LNCaP clone FGC (cell line): Measurements from ENCODE around the gene BPIFB4.

ENCODE experiments used
- DNase-seq: peaks from one replicate; pipeline ENCODE4 v3.0.0-alpha.2; 2011; ENCODE audit warnings: low read depth
- H3K4me3 ChIP-seq: 2 replicates; pipeline ENCODE4 v1.5.1; 2011; ENCODE audit warnings: mild to moderate bottlenecking, low read depth, low read length, control low read depth
- TF ChIP-seq, protein P1 (sequence below): IDR thresholded peaks from 2 replicates; pipeline ENCODE4 v1.5.1; 2012; ENCODE audit warnings: mild to moderate bottlenecking; ENCODE audit not compliant: control insufficient read depth, insufficient read depth; ENCODE audit errors: extremely low read depth

BPIFB4 gene

DNA sequence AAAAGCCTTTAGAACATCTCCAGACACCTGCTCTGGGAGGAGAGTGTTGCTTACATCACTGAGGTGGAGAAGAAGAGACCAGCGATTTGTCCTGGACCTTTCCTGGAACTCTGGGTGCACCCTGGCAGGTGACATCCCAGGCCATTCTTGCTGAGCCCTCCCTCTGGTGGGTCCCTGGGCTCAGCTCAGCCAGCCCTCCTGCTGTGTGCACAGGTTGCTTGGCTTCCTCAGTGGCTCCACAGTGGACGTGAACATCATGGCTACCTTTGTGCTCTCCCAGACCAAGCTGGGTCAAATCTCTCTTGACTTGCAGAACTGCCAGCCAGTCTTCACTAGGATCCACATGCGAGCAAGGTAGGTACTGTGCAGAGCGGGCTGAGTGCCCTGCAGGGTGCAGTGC, 68.6 kb downstream of the BPIFB4 start:
- DNase-seq: no peak
- TF ChIP-seq, protein P1, sequence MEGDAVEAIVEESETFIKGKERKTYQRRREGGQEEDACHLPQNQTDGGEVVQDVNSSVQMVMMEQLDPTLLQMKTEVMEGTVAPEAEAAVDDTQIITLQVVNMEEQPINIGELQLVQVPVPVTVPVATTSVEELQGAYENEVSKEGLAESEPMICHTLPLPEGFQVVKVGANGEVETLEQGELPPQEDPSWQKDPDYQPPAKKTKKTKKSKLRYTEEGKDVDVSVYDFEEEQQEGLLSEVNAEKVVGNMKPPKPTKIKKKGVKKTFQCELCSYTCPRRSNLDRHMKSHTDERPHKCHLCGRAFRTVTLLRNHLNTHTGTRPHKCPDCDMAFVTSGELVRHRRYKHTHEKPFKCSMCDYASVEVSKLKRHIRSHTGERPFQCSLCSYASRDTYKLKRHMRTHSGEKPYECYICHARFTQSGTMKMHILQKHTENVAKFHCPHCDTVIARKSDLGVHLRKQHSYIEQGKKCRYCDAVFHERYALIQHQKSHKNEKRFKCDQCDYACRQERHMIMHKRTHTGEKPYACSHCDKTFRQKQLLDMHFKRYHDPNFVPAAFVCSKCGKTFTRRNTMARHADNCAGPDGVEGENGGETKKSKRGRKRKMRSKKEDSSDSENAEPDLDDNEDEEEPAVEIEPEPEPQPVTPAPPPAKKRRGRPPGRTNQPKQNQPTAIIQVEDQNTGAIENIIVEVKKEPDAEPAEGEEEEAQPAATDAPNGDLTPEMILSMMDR: no peak
- H3K4me3 ChIP-seq: no peak overlapping the region

DNA sequence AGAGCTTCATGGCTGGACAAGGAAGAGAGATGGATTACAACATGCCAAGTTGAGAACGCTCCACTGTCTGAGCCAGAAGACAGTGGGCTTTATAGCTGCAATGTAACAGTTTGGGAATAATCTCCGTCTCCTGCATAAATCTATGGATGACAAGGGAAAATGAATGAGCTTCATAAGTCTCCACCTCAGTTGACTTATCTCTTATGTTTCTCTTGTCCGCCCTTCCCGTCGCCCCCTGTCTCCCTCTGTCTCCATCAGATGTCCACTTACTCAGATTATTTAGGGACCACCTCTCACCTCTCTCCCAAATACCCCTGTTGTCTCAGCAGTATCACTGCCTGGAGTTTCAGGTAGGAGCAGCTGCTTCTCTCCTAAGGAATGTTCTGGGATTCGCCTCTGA, 74.8 kb downstream of the BPIFB4 start:
- no peak overlapping the region for H3K4me3 ChIP-seq
- TF ChIP-seq, protein P1: no peak
- no peak for DNase-seq

DNA sequence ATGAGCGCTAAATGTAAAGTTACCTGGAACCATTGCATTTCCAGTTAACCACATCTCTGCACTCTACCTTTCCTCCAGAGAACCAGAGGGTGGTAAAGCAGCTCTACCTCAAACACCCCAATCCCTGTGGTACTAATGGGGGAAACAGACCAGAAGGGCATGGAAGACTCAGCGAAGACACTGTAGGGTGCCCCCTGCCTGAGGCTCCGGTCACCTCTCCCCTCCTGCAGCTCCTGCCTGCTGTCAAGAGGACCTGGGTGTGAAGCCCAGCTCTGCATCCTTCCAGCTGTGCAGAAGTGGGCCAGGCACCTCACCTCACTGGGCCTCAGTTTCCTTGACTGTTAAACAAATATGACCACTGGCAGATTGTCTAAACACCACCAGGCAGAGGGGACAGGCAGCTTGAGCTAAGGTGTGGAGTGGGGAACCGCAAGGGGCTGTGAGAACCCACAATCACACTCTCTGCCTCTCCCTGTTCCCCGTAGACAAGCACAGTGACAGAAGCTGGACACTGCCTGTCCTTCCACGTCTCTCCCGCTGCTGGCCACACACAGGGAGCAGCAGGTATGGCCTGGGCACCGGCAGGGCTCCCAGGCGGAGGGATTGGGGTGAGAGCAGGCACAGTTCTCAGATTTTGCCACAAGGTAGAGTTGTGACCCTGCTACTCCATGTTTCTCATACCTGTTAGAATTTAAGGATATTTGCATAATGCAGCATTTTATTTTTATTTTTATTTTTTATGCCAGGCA, 79.4 kb downstream of the BPIFB4 start:
- TF ChIP-seq, protein P1: no peak
- DNase-seq: no peak
- no peak overlapping the region for H3K4me3 ChIP-seq

DNA sequence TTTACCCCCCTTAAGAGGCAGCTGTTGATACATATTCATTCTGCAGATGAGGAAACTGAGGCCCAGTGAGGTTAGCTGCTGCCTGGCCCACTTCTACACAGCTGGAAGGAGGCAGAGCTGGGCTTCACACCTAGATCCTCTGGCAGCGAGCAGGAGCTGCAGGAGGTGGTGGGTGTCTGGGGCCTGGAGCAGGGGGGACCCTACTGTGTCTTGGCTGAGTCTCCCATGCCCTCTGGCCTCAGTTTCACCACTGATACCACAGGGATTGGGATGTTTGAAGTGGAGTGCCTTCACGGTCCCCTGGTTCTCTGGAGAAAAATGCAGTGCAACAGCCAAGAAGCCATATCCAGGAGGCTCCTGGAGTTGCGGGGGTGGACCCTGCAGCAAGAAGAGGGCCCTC, 80.3 kb downstream of the BPIFB4 start:
- no peak for DNase-seq
- TF ChIP-seq, protein P1: no peak
- H3K4me3 ChIP-seq: no peak overlapping the region

DNA sequence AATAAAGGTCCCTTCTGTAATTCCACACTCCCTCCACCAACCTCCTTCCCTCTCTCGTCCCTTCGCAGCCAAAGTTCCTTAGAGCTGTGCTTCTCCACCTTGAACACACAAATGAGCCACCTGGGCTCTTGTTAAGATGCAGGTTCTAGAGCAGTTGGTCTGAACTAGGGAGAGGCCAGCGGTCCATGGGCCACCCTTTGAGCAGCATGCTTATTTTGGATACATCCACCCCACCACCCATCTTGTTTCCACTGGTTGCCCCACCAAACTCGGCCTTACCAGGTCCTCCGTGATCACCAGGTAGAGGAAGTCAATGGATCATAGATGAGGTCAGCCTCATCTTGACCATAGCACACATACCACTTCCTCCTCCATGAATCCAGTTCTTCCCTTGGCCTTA, 81.2 kb downstream of the BPIFB4 start:
- TF ChIP-seq, protein P1: no peak
- no peak for DNase-seq
- H3K4me3 ChIP-seq: no peak overlapping the region
